Hindlimb muscle (tissue), 1 donor: Measurements from ENCODE around the gene CAMTA1. TPM values are rescaled to one million over a fixed set of nuclear protein-coding genes. Genes with fewer than 3 reads are reported as not detected.
"Not testable (repeated sequence)": the region's sequence is repeated elsewhere in the genome, so short reads cannot be mapped to it uniquely, and the experiment has no call there.

Experiments
- DNase-seq: peaks from one replicate; pipeline ENCODE4 v3.0.0-alpha.2; 2013
- polyA plus RNA-seq: library from polyadenylated mRNA; unstranded; fragments of 120-200 nt; gene quantifications from one replicate; pipeline ENCODE4 v1.2.1, GENCODE V29; 2013; ENCODE audit not compliant: insufficient read length

CAMTA1 gene
- polyA plus RNA-seq, 1 donor = 39.5 TPM

- DNase-seq = no peak
Observed at GRCh38 chr1:7378346-7379130, 593.3 kb downstream of the CAMTA1 start.

GRCh38 chr1:7379441-7379971, 594.3 kb downstream of the CAMTA1 start:
- peak; percentile 33 for DNase-seq

GRCh38 chr1:7380068-7380467, 594.8 kb downstream of the CAMTA1 start:
- not testable (repeated sequence) for DNase-seq

- DNase-seq = no peak
Observed at GRCh38 chr1:7380712-7381111, 595.5 kb downstream of the CAMTA1 start.

- DNase-seq = not testable (repeated sequence)
Observed at GRCh38 chr1:7381729-7382128, 596.5 kb downstream of the CAMTA1 start.

- no peak for DNase-seq
Observed at GRCh38 chr1:7382971-7383370, 597.7 kb downstream of the CAMTA1 start.

- DNase-seq = no peak
Observed at GRCh38 chr1:7383671-7384520, 598.6 kb downstream of the CAMTA1 start.

GRCh38 chr1:7384679-7385078, 599.4 kb downstream of the CAMTA1 start:
- DNase-seq = no peak

- DNase-seq = no peak
Observed at GRCh38 chr1:7385471-7386225, 600.4 kb downstream of the CAMTA1 start.

GRCh38 chr1:7386226-7387052, 601.2 kb downstream of the CAMTA1 start:
- no peak for DNase-seq

GRCh38 chr1:7387053-7387927, 602.0 kb downstream of the CAMTA1 start:
- DNase-seq = no peak

GRCh38 chr1:7388141-7388487, 602.9 kb downstream of the CAMTA1 start:
- DNase-seq = no peak

GRCh38 chr1:7388488-7389185, 603.4 kb downstream of the CAMTA1 start:
- no peak for DNase-seq

GRCh38 chr1:7389201-7389905, 604.1 kb downstream of the CAMTA1 start:
- DNase-seq = no peak

GRCh38 chr1:7389906-7390603, 604.8 kb downstream of the CAMTA1 start:
- DNase-seq = no peak

GRCh38 chr1:7390604-7391000, 605.3 kb downstream of the CAMTA1 start:
- no peak for DNase-seq

- DNase-seq = no peak
Observed at GRCh38 chr1:7393136-7393535, 607.9 kb downstream of the CAMTA1 start.

GRCh38 chr1:7395251-7395650, 610.0 kb downstream of the CAMTA1 start:
- no peak for DNase-seq

GRCh38 chr1:7398982-7399381, 613.7 kb downstream of the CAMTA1 start:
- DNase-seq = no peak
